Mucosa of descending colon (tissue), 3 donors: ENCODE measurements around the gene HMX1. TPM values are rescaled to one million over a fixed set of nuclear protein-coding genes. Genes with fewer than 3 reads are reported as not detected.

Experiments
- ATAC-seq: fragments of 200-7000 bp; cut with Tn5 transposase; one replicate; pipeline ENCODE4 v1.9.1; 2020; ENCODE audit warnings: mild to moderate bottlenecking, moderate library complexity
- DNase-seq, 3 donors: peaks; one replicate each; pipeline ENCODE4 v3.0.0-alpha.2; 2020
- H3K36me3 ChIP-seq: fragments of 200-600 bp; one replicate; pipeline ENCODE4 v1.8.0; 2021; ENCODE audit warnings: low read depth, mild to moderate bottlenecking
- H3K4me1 ChIP-seq: fragments of 200-600 bp; one replicate; pipeline ENCODE4 v1.8.0; 2021; ENCODE audit warnings: low read depth, mild to moderate bottlenecking
- H3K4me3 ChIP-seq: fragments of 200-600 bp; one replicate; pipeline ENCODE4 v1.8.0; 2021; ENCODE audit warnings: mild to moderate bottlenecking
- H3K9me3 ChIP-seq: fragments of 200-600 bp; one replicate; pipeline ENCODE4 v1.8.0; 2021; ENCODE audit warnings: mild to moderate bottlenecking
- CTCF ChIP-seq: fragments of 200-600 bp; IDR thresholded peaks from one replicate; pipeline ENCODE4 v1.8.0; 2022; ENCODE audit warnings: antibody characterized with exemption, mild to moderate bottlenecking
- intact Hi-C, 2 donors: fragments of 100-400 bp; cut with DNase I in 1 of 2; cut with micrococcal nuclease in 1 of 2; formaldehyde crosslinking; loops; one replicate each; pipeline versions ENCODE4 v1.11.0 to v1.11.1; 2022; cut with DNase I, micrococcal nuclease
- total RNA-seq, 3 donors: library from RNA; stranded (reverse); fragmentation: NEBNext Ultra II Directional in 2 of 3; extraction: Animal tissue kit (Norgen Biotek cat#: 25700) in 2 of 3; gene quantifications; one replicate each; pipeline versions ENCODE4 v1.2.1 to v1.2.4, GENCODE V29; 2021 to 2023
- donor health status: DM: no; HTN: no; CAD: no; lungs with moderate emphysema.
- donor health status: DM: no; HTN: no; CAD: no.
- donor health status: DM: no; HTN: yes; CAD: no.

Gene HMX1
- total RNA-seq, 3 donors from 2014 or later, result 0.19 TPM; not detected in 2

GRCh38 chr4:8870647-8871416 is 807 bp downstream of the HMX1 start:
- intact Hi-C loops, result no loop called here
- DNase-seq (no peak), ATAC-seq (no peak)
- H3K9me3 ChIP-seq, result no peaks in the 10 kb centered on the region
- H3K36me3 ChIP-seq, result no peaks in the 10 kb centered on the region
- no peak for TF ChIP-seq CTCF
- no peaks in the 10 kb centered on the region for H3K4me1 ChIP-seq
- no peak overlapping the region for H3K4me3 ChIP-seq

- intact Hi-C loops, result no loop called here
- no peak for ATAC-seq
- Histone ChIP-seq H3K4me1 (no peaks in the 10 kb centered on the region), H3K4me3 (no peak overlapping the region), H3K36me3 (no peaks in the 10 kb centered on the region), H3K9me3 (no peaks in the 10 kb centered on the region)
- TF ChIP-seq CTCF, result no peak
- no peak for DNase-seq
These were observed 1.6 kb downstream of the HMX1 start for GRCh38 chr4:8869898-8870646.

GRCh38 chr4:8869002-8869897 is 2.4 kb downstream of the HMX1 start:
- Histone ChIP-seq H3K4me1 (no peaks in the 10 kb centered on the region), H3K4me3 (no peak overlapping the region), H3K36me3 (no peaks in the 10 kb centered on the region), H3K9me3 (no peaks in the 10 kb centered on the region)
- intact Hi-C loops, result no loop called here
- TF ChIP-seq CTCF, result no peak
- no peak for DNase-seq
- ATAC-seq, result no peak

GRCh38 chr4:8868321-8869001 is 3.2 kb downstream of the HMX1 start:
- Histone ChIP-seq H3K9me3 (no peaks in the 10 kb centered on the region), H3K36me3 (no peaks in the 10 kb centered on the region), H3K4me3 (no peak overlapping the region), H3K4me1 (no peaks in the 10 kb centered on the region)
- intact Hi-C loops, result no loop called here
- ATAC-seq (no peak), DNase-seq (no peak)
- no peak for TF ChIP-seq CTCF
